Neutrophil (primary cell): ENCODE results near the gene MYD88.

Source experiments
- H3K27ac ChIP-seq: fragments of 200-600 bp; sonication (generic); 2 replicates; pipeline ENCODE4 v1.5.1; 2016; ENCODE audit warnings: mild to moderate bottlenecking, moderate library complexity
- H3K27me3 ChIP-seq: fragments of 200-600 bp; sonication (generic); 2 replicates; pipeline ENCODE4 v1.6.0; 2016; ENCODE audit warnings: mild to moderate bottlenecking
- H3K36me3 ChIP-seq: fragments of 200-600 bp; sonication (generic); 2 replicates; pipeline ENCODE4 v1.5.1; 2017
- H3K4me1 ChIP-seq, 2 experiments: fragments of 200-600 bp in 1 of 2; sonication (generic) in 1 of 2; 1 replicate in 1 of 2; 2 replicates in 1 of 2; pipeline versions ENCODE4 v1.5.1 to v1.6.1; 2013 to 2016; ENCODE audit warnings: low read depth in 1 of 2, low read length in 1 of 2, mild to moderate bottlenecking in 1 of 2, moderate library complexity in 1 of 2; ENCODE audit not compliant: control insufficient read depth in 1 of 2, insufficient read depth in 1 of 2
- H3K4me3 ChIP-seq, 2 experiments: fragments of 200-600 bp in 1 of 2; sonication (generic) in 1 of 2; 1 replicate in 1 of 2; 2 replicates in 1 of 2; pipeline ENCODE4 v1.5.1; 2013 to 2016; ENCODE audit warnings: low read depth in 1 of 2, low read length in 1 of 2, mild to moderate bottlenecking in 1 of 2, moderate library complexity in 1 of 2
- H3K9me3 ChIP-seq: fragments of 200-600 bp; sonication (generic); 2 replicates; pipeline ENCODE4 v1.5.1; 2016
- TF ChIP-seq, protein P1 (sequence below): fragments of 200-600 bp; sonication (generic); IDR thresholded peaks from 2 replicates; pipeline ENCODE4 v1.5.1; 2016; ENCODE audit warnings: antibody characterized with exemption

MYD88 gene

DNA sequence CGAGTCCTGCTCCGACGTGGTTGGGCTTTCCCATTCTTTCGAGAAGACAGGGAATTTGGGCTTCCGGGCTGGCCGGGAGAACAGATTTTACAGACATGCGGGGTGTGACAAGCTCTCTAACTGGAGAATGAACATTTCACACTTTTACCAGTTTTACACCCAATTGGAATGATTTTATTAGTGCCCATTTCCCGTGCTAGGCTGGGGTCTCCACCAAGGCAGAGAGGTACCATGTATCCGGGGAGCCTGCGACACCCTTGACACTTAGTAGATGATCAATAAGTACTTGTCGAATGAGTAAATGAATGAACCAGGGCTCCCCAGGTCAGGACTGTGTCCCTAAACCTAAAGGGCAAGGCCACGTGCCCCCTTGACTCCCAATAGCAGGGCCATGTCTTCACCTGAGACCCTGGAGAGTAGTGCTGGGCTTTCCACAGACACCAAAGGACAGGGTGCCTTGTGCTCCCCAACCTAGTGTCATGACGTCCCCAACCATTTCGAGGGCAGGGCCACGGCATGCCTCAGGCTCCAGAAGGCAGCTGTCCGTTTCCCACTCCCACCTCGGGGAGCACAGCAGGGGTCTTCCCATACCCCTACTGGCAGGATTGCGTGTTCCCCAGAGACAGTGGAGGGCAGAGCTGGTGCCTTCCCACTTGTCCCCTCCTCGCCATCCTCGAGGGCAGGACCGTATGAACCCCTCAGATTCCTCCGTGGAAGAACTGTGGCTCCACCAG, 679 bp upstream of the MYD88 start:
- H3K27me3 ChIP-seq: no peaks in the 10 kb centered on the region
- peak overlapping the region; percentile 88 to 97 for H3K4me3 ChIP-seq
- no peaks in the 10 kb centered on the region for H3K9me3 ChIP-seq
- TF ChIP-seq, protein P1, sequence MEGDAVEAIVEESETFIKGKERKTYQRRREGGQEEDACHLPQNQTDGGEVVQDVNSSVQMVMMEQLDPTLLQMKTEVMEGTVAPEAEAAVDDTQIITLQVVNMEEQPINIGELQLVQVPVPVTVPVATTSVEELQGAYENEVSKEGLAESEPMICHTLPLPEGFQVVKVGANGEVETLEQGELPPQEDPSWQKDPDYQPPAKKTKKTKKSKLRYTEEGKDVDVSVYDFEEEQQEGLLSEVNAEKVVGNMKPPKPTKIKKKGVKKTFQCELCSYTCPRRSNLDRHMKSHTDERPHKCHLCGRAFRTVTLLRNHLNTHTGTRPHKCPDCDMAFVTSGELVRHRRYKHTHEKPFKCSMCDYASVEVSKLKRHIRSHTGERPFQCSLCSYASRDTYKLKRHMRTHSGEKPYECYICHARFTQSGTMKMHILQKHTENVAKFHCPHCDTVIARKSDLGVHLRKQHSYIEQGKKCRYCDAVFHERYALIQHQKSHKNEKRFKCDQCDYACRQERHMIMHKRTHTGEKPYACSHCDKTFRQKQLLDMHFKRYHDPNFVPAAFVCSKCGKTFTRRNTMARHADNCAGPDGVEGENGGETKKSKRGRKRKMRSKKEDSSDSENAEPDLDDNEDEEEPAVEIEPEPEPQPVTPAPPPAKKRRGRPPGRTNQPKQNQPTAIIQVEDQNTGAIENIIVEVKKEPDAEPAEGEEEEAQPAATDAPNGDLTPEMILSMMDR: no peak
- H3K36me3 ChIP-seq: peaks cover 54% of the 10 kb centered on the region
- H3K27ac ChIP-seq: peak overlapping the region; percentile 94
- peaks cover 71 to 79% of the 10 kb centered on the region in 2 experiments for H3K4me1 ChIP-seq

DNA sequence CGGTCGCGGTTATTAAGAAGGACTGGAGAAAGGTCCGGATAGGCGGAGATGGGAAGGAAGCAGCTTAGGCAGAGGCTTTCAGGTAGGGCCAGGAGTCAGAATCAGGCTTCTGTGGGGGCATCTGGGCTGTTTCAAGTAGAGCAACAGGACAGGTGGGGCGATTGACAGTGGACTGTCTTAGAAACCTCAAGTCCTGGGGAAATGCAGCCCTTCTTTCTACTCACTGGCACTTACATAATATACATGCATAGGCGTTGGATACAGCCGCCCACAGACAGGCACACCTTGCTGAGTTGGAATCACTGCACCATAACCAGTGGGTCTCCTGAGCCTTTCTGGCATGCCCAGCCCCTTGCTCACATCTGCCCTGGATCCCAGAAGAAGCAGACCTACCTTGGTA, 730 bp downstream of the MYD88 start:
- peaks cover 57 to 81% of the 10 kb centered on the region in 2 experiments for H3K4me1 ChIP-seq
- H3K4me3 ChIP-seq: peak overlapping the region; percentile 88 to 97
- H3K27ac ChIP-seq: peak overlapping the region; percentile 94
- no peaks in the 10 kb centered on the region for H3K9me3 ChIP-seq
- TF ChIP-seq, protein P1: no peak
- H3K27me3 ChIP-seq: no peaks in the 10 kb centered on the region
- H3K36me3 ChIP-seq: peaks cover 43% of the 10 kb centered on the region

DNA sequence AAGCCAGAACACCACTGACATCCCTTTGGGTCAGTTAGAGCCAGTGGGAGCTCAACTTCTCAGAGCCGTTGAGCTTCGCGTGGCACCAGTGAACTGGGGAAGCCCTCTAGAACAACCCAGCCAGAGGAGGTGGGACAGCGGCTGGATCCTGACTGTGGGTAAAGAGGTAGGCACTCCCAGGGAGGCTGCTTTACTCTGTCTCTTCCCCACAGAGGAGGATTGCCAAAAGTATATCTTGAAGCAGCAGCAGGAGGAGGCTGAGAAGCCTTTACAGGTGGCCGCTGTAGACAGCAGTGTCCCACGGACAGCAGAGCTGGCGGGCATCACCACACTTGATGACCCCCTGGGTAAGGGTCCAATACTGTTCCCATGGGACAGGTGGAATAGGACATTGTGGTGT, 1.2 kb downstream of the MYD88 start:
- TF ChIP-seq, protein P1: no peak
- H3K4me3 ChIP-seq: peak overlapping the region; percentile 88 to 97
- H3K36me3 ChIP-seq: peaks cover 38% of the 10 kb centered on the region
- H3K4me1 ChIP-seq: peaks cover 54 to 81% of the 10 kb centered on the region in 2 experiments
- no peaks in the 10 kb centered on the region for H3K9me3 ChIP-seq
- no peaks in the 10 kb centered on the region for H3K27me3 ChIP-seq
- peak overlapping the region; percentile 94 for H3K27ac ChIP-seq

DNA sequence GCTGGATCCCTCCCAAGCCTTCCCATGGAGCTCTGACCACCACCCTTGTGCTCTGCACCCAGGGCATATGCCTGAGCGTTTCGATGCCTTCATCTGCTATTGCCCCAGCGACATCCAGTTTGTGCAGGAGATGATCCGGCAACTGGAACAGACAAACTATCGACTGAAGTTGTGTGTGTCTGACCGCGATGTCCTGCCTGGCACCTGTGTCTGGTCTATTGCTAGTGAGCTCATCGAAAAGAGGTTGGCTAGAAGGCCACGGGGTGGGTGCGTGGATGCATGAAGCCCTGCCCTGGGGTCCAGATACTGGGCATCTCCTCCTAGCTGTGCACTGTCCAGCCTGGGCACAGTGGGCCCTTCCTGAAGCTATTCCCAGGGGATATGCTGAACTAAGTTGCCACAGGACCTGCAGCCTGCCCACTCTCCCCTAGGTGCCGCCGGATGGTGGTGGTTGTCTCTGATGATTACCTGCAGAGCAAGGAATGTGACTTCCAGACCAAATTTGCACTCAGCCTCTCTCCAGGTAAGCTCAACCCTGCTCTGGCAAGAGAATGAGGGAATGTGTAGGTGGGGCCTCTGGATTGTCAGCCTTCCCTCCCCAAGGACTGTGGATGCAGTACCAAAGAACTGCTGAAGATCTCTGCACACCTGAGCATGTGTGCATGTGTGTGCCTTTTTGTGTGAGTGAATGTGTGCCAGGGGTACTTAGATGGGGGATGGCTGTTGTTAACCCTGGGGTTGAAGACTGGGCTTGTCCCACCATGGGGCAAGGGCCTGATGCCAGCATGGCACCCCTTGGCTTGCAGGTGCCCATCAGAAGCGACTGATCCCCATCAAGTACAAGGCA, 2.1 kb downstream of the MYD88 start:
- peak overlapping the region; percentile 88 to 97 for H3K4me3 ChIP-seq
- H3K27ac ChIP-seq: peak overlapping the region; percentile 94
- H3K36me3 ChIP-seq: peaks cover 30% of the 10 kb centered on the region
- peaks cover 45 to 72% of the 10 kb centered on the region in 2 experiments for H3K4me1 ChIP-seq
- TF ChIP-seq, protein P1: no peak
- H3K9me3 ChIP-seq: no peaks in the 10 kb centered on the region
- no peaks in the 10 kb centered on the region for H3K27me3 ChIP-seq

DNA sequence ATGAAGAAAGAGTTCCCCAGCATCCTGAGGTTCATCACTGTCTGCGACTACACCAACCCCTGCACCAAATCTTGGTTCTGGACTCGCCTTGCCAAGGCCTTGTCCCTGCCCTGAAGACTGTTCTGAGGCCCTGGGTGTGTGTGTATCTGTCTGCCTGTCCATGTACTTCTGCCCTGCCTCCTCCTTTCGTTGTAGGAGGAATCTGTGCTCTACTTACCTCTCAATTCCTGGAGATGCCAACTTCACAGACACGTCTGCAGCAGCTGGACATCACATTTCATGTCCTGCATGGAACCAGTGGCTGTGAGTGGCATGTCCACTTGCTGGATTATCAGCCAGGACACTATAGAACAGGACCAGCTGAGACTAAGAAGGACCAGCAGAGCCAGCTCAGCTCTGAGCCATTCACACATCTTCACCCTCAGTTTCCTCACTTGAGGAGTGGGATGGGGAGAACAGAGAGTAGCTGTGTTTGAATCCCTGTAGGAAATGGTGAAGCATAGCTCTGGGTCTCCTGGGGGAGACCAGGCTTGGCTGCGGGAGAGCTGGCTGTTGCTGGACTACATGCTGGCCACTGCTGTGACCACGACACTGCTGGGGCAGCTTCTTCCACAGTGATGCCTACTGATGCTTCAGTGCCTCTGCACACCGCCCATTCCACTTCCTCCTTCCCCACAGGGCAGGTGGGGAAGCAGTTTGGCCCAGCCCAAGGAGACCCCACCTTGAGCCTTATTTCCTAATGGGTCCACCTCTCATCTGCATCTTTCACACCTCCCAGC, 2.9 kb downstream of the MYD88 start:
- Histone ChIP-seq H3K4me3 (peak overlapping the region; percentile 88 to 97), H3K4me1 (peaks cover 40 to 68% of the 10 kb centered on the region in 2 experiments), H3K27ac (peak overlapping the region; percentile 94), H3K27me3 (no peaks in the 10 kb centered on the region), H3K36me3 (peaks cover 30% of the 10 kb centered on the region), H3K9me3 (no peaks in the 10 kb centered on the region)
- TF ChIP-seq, protein P1: no peak
